HEK293 (cell line): ENCODE data around the gene LRBA.

Source experiments
- CTCF ChIA-PET: fragments of 350-600 bp; formaldehyde crosslinking; extraction: SDS; loops from one replicate; lab custom pipeline; 2021; ENCODE audit warnings: antibody characterized with exemption; lab: Yijun Ruan, JAX
- POLR2A ChIA-PET: fragments of 300-600 bp; formaldehyde crosslinking; extraction: SDS; loops from one replicate; lab custom pipeline; 2020; ENCODE audit warnings: antibody characterized with exemption, inconsistent platforms; lab: Yijun Ruan, JAX
- H3K27ac ChIP-seq: fragments of 200-500 bp; sonication (Bioruptor generic); 2 replicates; pipeline ENCODE4 v1.5.1; 2014; ENCODE audit warnings: low read depth, low read length, control low read depth, inconsistent platforms; ENCODE audit errors: extremely low read depth
- H3K36me3 ChIP-seq, 2 experiments: fragments of 200-500 bp in 1 of 2; sonication (Bioruptor generic) in 1 of 2; 1 replicate in 1 of 2; 2 replicates in 1 of 2; pipeline ENCODE4 v1.5.1; 2014 to 2017; ENCODE audit warnings: inconsistent platforms in 2 of 2, low read length in 2 of 2; ENCODE audit not compliant: control insufficient read depth in 2 of 2, insufficient read depth in 1 of 2
- H3K4me1 ChIP-seq: fragments of 200-500 bp; sonication (Bioruptor generic); 2 replicates; pipeline ENCODE4 v1.5.1; 2014; ENCODE audit warnings: mild to moderate bottlenecking, low read length, inconsistent platforms; ENCODE audit not compliant: control insufficient read depth, insufficient read depth
- H3K4me3 ChIP-seq: 2 replicates; pipeline ENCODE4 v1.5.1; 2011; ENCODE audit warnings: low read depth, mild to moderate bottlenecking, control low read depth, low read length, moderate library complexity
- H3K9me3 ChIP-seq: fragments of 200-500 bp; sonication (Bioruptor generic); 2 replicates; pipeline ENCODE4 v1.5.1; 2014; ENCODE audit warnings: low read depth, low read length, inconsistent platforms; ENCODE audit not compliant: control insufficient read depth, insufficient read depth
- FEZF1 ChIP-seq: fragments of 450-650 bp; formaldehyde crosslinking; IDR thresholded peaks from 2 replicates; pipeline ENCODE4 v1.5.1; 2016; ENCODE audit warnings: missing biosample characterization, missing genetic modification characterization
- GLIS2 ChIP-seq: fragments of 450-650 bp; formaldehyde crosslinking; IDR thresholded peaks from 2 replicates; pipeline ENCODE4 v1.5.1; 2016; ENCODE audit warnings: missing biosample characterization, missing genetic modification characterization
- IKZF3 ChIP-seq: fragments of 450-650 bp; IDR thresholded peaks from 2 replicates; pipeline ENCODE4 v1.5.0; 2018; ENCODE audit warnings: missing biosample characterization, mild to moderate bottlenecking, missing genetic modification characterization, moderate library complexity
- KLF9 ChIP-seq: fragments of 450-650 bp; formaldehyde crosslinking; IDR thresholded peaks from 2 replicates; pipeline ENCODE4 v1.5.1; 2016; ENCODE audit warnings: missing biosample characterization, missing genetic modification characterization, low read depth
- OSR2 ChIP-seq: fragments of 450-650 bp; formaldehyde crosslinking; IDR thresholded peaks from 2 replicates; pipeline ENCODE4 v1.5.1; 2016; ENCODE audit warnings: missing biosample characterization, missing genetic modification characterization
- OVOL3 ChIP-seq: fragments of 450-650 bp; formaldehyde crosslinking; IDR thresholded peaks from 2 replicates; pipeline ENCODE4 v1.5.1; 2016; ENCODE audit warnings: missing biosample characterization, missing genetic modification characterization
- PRDM1 ChIP-seq: fragments of 450-650 bp; formaldehyde crosslinking; IDR thresholded peaks from 2 replicates; pipeline ENCODE4; 2016; ENCODE audit warnings: missing biosample characterization, missing genetic modification characterization
- ZBTB17 ChIP-seq: fragments of 450-650 bp; formaldehyde crosslinking; IDR thresholded peaks from 2 replicates; pipeline ENCODE4 v1.5.1; 2016; ENCODE audit warnings: missing biosample characterization, missing genetic modification characterization
- ZEB2 ChIP-seq: fragments of 450-650 bp; formaldehyde crosslinking; IDR thresholded peaks from 2 replicates; pipeline ENCODE4 v1.5.1; 2016; ENCODE audit warnings: missing biosample characterization, missing genetic modification characterization
- ZNF2 ChIP-seq: fragments of 450-650 bp; formaldehyde crosslinking; IDR thresholded peaks from 2 replicates; pipeline ENCODE4 v1.5.1; 2016; ENCODE audit warnings: missing biosample characterization, missing genetic modification characterization
- ZNF600 ChIP-seq: fragments of 450-650 bp; formaldehyde crosslinking; IDR thresholded peaks from 2 replicates; pipeline ENCODE4 v1.5.1; 2016; ENCODE audit warnings: missing biosample characterization, missing genetic modification characterization
- ZNF664 ChIP-seq: fragments of 450-650 bp; formaldehyde crosslinking; IDR thresholded peaks from 2 replicates; pipeline ENCODE4 v1.5.1; 2016; ENCODE audit warnings: missing biosample characterization, missing genetic modification characterization
- ZNF747 ChIP-seq: fragments of 450-650 bp; formaldehyde crosslinking; IDR thresholded peaks from 2 replicates; pipeline ENCODE4 v1.5.1; 2016; ENCODE audit warnings: missing biosample characterization, missing genetic modification characterization
- ZNF768 ChIP-seq: fragments of 450-650 bp; formaldehyde crosslinking; IDR thresholded peaks from 2 replicates; pipeline ENCODE4 v1.5.1; 2018; ENCODE audit warnings: missing biosample characterization, mild to moderate bottlenecking, missing genetic modification characterization
- ZXDB ChIP-seq: fragments of 450-650 bp; formaldehyde crosslinking; IDR thresholded peaks from 2 replicates; pipeline ENCODE4 v1.5.1; 2016; ENCODE audit warnings: missing biosample characterization, missing genetic modification characterization
- TF ChIP-seq, protein P1 (sequence below): fragments of 450-650 bp; formaldehyde crosslinking; IDR thresholded peaks from 2 replicates; pipeline ENCODE4 v1.5.1; 2016; ENCODE audit warnings: missing biosample characterization, missing genetic modification characterization
- TF ChIP-seq, protein P2 (sequence below): fragments of 450-650 bp; formaldehyde crosslinking; IDR thresholded peaks from 2 replicates; pipeline ENCODE4 v1.5.1; 2017; ENCODE audit warnings: missing biosample characterization, missing genetic modification characterization
- TF ChIP-seq, protein P3 (sequence below): fragments of 450-650 bp; formaldehyde crosslinking; IDR thresholded peaks from 2 replicates; pipeline ENCODE4 v1.5.1; 2017; ENCODE audit warnings: missing biosample characterization, missing genetic modification characterization
- TF ChIP-seq, protein P4 (sequence below): fragments of 450-650 bp; formaldehyde crosslinking; IDR thresholded peaks from 2 replicates; pipeline ENCODE4 v1.5.1; 2017; ENCODE audit warnings: missing biosample characterization, missing genetic modification characterization
- TF ChIP-seq, protein P5 (sequence below): fragments of 450-650 bp; formaldehyde crosslinking; IDR thresholded peaks from 2 replicates; pipeline ENCODE4 v1.5.1; 2016; ENCODE audit warnings: missing biosample characterization, missing genetic modification characterization, borderline replicate concordance
- TF ChIP-seq, protein P6 (sequence below): fragments of 450-650 bp; formaldehyde crosslinking; IDR thresholded peaks from 2 replicates; pipeline ENCODE4 v1.5.1; 2016; ENCODE audit warnings: missing biosample characterization, missing genetic modification characterization

The LRBA gene

DNA sequence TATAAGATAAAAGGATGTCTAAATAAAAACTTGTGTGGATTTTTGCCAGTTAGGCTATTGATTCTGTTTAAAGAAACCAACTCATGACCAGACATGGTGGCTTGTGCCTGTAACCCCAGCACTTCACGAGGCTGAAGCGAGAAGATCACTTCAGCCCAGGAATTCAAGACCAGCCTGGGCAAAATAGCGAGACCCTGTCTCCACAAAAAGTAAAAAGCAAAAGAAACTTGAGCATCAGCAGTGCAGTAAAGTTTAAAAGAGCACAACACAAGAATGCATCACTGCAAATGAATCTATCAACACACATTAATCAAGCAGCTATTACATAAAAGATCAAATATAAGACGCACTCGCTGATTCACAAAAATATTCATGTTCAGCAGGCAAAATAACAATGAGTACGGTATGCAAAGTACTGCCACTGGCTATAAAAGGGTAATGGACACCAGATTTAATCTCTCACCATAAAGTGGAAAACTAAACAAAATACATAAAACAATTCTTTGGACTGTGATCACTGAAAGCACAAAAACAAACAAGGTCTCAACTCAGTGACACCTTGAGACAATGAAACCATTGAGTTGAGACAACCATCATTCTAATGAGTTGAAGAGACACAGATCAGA lies 41.3 kb downstream of the LRBA start (continued):
- TF ChIP-seq, protein P1, sequence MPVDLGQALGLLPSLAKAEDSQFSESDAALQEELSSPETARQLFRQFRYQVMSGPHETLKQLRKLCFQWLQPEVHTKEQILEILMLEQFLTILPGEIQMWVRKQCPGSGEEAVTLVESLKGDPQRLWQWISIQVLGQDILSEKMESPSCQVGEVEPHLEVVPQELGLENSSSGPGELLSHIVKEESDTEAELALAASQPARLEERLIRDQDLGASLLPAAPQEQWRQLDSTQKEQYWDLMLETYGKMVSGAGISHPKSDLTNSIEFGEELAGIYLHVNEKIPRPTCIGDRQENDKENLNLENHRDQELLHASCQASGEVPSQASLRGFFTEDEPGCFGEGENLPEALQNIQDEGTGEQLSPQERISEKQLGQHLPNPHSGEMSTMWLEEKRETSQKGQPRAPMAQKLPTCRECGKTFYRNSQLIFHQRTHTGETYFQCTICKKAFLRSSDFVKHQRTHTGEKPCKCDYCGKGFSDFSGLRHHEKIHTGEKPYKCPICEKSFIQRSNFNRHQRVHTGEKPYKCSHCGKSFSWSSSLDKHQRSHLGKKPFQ (tag by site-specific recombination), result peak; percentile 23; the same call in 1 of the 2 replicates
- TF ChIP-seq, protein P2, sequence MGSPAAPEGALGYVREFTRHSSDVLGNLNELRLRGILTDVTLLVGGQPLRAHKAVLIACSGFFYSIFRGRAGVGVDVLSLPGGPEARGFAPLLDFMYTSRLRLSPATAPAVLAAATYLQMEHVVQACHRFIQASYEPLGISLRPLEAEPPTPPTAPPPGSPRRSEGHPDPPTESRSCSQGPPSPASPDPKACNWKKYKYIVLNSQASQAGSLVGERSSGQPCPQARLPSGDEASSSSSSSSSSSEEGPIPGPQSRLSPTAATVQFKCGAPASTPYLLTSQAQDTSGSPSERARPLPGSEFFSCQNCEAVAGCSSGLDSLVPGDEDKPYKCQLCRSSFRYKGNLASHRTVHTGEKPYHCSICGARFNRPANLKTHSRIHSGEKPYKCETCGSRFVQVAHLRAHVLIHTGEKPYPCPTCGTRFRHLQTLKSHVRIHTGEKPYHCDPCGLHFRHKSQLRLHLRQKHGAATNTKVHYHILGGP (tag by site-specific recombination), result peak; percentile 30; the same call in 1 of the 2 replicates
- TF ChIP-seq, protein P3, sequence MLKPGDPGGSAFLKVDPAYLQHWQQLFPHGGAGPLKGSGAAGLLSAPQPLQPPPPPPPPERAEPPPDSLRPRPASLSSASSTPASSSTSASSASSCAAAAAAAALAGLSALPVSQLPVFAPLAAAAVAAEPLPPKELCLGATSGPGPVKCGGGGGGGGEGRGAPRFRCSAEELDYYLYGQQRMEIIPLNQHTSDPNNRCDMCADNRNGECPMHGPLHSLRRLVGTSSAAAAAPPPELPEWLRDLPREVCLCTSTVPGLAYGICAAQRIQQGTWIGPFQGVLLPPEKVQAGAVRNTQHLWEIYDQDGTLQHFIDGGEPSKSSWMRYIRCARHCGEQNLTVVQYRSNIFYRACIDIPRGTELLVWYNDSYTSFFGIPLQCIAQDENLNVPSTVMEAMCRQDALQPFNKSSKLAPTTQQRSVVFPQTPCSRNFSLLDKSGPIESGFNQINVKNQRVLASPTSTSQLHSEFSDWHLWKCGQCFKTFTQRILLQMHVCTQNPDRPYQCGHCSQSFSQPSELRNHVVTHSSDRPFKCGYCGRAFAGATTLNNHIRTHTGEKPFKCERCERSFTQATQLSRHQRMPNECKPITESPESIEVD, result peak; percentile 94

DNA sequence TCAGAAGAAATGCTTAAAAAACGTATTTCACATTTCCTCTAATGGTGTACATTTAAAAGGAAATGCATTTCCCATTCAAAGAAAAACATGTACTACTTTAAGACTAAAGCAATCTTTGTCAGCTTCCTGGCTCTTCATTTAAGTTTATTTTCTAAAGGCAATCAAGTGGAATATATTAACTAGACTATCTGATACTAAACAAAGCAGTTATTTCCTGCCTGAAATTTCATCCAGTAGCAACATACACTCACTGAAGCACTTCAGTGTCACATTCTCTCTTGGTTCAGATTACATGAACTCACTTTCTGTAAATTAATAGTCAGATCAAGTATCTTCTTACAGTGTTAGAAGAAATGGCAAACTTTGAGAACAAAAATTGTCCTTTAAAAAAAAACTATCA lies 42.5 kb downstream of the LRBA start:
- Histone ChIP-seq H3K4me1 (peaks cover 17% of the 10 kb centered on the region), H3K36me3 (no peaks in the 10 kb centered on the region), H3K27ac (no peak overlapping the region), H3K4me3 (no peak overlapping the region), H3K9me3 (no peaks in the 10 kb centered on the region)
- POLR2A ChIA-PET, result no interaction called here
- CTCF ChIA-PET, result interaction anchor here (3.3 kb wide), 1 partner anchor 11 kb away, joined by 24 read pairs; no protein-coding TSS in a partner anchor
- TF ChIP-seq ZNF2 (tag by site-specific recombination) (no peak), ZNF747 (tag by site-specific recombination) (no peak), ZNF600 (no peak), OSR2 (tag by site-specific recombination) (peak; percentile 87), ZEB2 (tag by site-specific recombination) (peak; percentile 39; the same call in 1 of the 2 replicates), OVOL3 (peak; percentile 64; the same call in 1 of the 2 replicates), GLIS2 (tag by site-specific recombination) (no peak), ZXDB (tag by site-specific recombination) (peak; percentile 64; the same call in 1 of the 2 replicates), ZNF768 (no peak), FEZF1 (tag by site-specific recombination) (peak; percentile 72), KLF9 (tag by site-specific recombination) (no peak), ZBTB17 (tag by site-specific recombination) (peak; percentile 21; the same call in 1 of the 2 replicates), PRDM1 (tag by site-specific recombination) (peak; percentile 51; the same call in 1 of the 2 replicates), ZNF664 (tag by site-specific recombination) (no peak), IKZF3 (tag by site-specific recombination) (0 out of 2 replicates have a peak, but pooled peaks have one; percentile 19)
- TF ChIP-seq, protein P4, sequence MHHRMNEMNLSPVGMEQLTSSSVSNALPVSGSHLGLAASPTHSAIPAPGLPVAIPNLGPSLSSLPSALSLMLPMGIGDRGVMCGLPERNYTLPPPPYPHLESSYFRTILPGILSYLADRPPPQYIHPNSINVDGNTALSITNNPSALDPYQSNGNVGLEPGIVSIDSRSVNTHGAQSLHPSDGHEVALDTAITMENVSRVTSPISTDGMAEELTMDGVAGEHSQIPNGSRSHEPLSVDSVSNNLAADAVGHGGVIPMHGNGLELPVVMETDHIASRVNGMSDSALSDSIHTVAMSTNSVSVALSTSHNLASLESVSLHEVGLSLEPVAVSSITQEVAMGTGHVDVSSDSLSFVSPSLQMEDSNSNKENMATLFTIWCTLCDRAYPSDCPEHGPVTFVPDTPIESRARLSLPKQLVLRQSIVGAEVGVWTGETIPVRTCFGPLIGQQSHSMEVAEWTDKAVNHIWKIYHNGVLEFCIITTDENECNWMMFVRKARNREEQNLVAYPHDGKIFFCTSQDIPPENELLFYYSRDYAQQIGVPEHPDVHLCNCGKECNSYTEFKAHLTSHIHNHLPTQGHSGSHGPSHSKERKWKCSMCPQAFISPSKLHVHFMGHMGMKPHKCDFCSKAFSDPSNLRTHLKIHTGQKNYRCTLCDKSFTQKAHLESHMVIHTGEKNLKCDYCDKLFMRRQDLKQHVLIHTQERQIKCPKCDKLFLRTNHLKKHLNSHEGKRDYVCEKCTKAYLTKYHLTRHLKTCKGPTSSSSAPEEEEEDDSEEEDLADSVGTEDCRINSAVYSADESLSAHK, result peak; percentile 52; the same call in 1 of the 2 replicates
- TF ChIP-seq, protein P3, result peak; percentile 95
- TF ChIP-seq, protein P5, sequence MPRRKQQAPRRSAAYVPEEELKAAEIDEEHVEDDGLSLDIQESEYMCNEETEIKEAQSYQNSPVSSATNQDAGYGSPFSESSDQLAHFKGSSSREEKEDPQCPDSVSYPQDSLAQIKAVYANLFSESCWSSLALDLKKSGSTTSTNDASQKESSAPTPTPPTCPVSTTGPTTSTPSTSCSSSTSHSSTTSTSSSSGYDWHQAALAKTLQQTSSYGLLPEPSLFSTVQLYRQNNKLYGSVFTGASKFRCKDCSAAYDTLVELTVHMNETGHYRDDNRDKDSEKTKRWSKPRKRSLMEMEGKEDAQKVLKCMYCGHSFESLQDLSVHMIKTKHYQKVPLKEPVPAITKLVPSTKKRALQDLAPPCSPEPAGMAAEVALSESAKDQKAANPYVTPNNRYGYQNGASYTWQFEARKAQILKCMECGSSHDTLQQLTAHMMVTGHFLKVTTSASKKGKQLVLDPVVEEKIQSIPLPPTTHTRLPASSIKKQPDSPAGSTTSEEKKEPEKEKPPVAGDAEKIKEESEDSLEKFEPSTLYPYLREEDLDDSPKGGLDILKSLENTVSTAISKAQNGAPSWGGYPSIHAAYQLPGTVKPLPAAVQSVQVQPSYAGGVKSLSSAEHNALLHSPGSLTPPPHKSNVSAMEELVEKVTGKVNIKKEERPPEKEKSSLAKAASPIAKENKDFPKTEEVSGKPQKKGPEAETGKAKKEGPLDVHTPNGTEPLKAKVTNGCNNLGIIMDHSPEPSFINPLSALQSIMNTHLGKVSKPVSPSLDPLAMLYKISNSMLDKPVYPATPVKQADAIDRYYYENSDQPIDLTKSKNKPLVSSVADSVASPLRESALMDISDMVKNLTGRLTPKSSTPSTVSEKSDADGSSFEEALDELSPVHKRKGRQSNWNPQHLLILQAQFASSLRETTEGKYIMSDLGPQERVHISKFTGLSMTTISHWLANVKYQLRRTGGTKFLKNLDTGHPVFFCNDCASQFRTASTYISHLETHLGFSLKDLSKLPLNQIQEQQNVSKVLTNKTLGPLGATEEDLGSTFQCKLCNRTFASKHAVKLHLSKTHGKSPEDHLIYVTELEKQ, result peak; percentile 42; the same call in 1 of the 2 replicates
- TF ChIP-seq, protein P6, sequence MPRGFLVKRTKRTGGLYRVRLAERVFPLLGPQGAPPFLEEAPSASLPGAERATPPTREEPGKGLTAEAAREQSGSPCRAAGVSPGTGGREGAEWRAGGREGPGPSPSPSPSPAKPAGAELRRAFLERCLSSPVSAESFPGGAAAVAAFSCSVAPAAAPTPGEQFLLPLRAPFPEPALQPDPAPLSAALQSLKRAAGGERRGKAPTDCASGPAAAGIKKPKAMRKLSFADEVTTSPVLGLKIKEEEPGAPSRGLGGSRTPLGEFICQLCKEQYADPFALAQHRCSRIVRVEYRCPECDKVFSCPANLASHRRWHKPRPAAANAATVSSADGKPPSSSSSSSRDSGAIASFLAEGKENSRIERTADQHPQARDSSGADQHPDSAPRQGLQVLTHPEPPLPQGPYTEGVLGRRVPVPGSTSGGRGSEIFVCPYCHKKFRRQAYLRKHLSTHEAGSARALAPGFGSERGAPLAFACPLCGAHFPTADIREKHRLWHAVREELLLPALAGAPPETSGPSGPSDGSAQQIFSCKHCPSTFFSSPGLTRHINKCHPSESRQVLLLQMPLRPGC (tag by site-specific recombination), result 0 out of 2 replicates have a peak, but pooled peaks have one; percentile 37
